K562 (cell line): ENCODE data around the gene KIFC3. TPM values are rescaled to one million over a fixed set of nuclear protein-coding genes. Genes with fewer than 3 reads are reported as not detected.
A peak's percentile ranks its signal among the peaks of the same experiment; 100 is the strongest.

Experiments used
- ATAC-seq: fragments of 200-7000 bp; cut with Tn5 transposase; 3 replicates; pipeline ENCODE4 v1.9.1; 2020; ENCODE audit warnings: moderate library complexity
- BruUV-seq: library from RNA; stranded (reverse); fragments of 400-500 nt; replicated peaks from 2 replicates; lab custom pipeline; 2021; lab: Mats Ljungman, UMichigan
- CTCF ChIA-PET: fragments of 300-600 bp; formaldehyde crosslinking; extraction: SDS; loops from one replicate; lab custom pipeline; 2021; ENCODE audit warnings: low intra/inter-chr PET ratio; lab: Yijun Ruan, JAX
- POLR2A ChIA-PET: fragments of 300-600, 350-650 bp; sonication (Branson Sonifier 250); formaldehyde crosslinking; extraction: SDS; loops from one replicate; lab custom pipeline; 2021; ENCODE audit warnings: antibody characterized with exemption, inconsistent platforms; lab: Yijun Ruan, JAX
- DNase-seq, 4 experiments: peaks; one replicate each; pipeline versions ENCODE4 v3.0.0 to v3.0.0-alpha.2; 2011 to 2018; ENCODE audit warnings: low spot score in 3 of 4, mixed read lengths in 3 of 4; ENCODE audit errors: extremely low read depth in 1 of 4
- FAIRE-seq: peaks from 2 replicates; lab custom pipeline; 2011; peaks lifted over from hg19 to GRCh38; lab: Jason Lieb, UNC
- H2AFZ ChIP-seq: 2 replicates; pipeline ENCODE4 v1.6.0; 2011; ENCODE audit warnings: low read depth, low read length, control low read depth, inconsistent platforms
- H3K27ac ChIP-seq: fragments of 200-600 bp; 3 replicates; pipeline ENCODE4 v1.8.0; 2011; ENCODE audit warnings: low read depth, mild to moderate bottlenecking, control low read depth, inconsistent platforms, low read length, moderate library complexity, mixed read lengths; ENCODE audit errors: extremely low read depth
- H3K27me3 ChIP-seq, 2 experiments: fragments of 300-600 bp in 1 of 2; 2 replicates in 1 of 2; 3 replicates in 1 of 2; pipeline versions ENCODE4 v1.6.0 to v1.8.0; 2011; ENCODE audit warnings: inconsistent platforms in 2 of 2, low read length in 2 of 2, mild to moderate bottlenecking in 1 of 2, mixed read lengths in 1 of 2, moderate library complexity in 1 of 2; ENCODE audit not compliant: control insufficient read depth in 2 of 2, insufficient read depth in 2 of 2
- H3K36me3 ChIP-seq: fragments of 300-600 bp; 3 replicates; pipeline ENCODE4 v1.8.0; 2011; ENCODE audit warnings: mild to moderate bottlenecking, low read length, inconsistent platforms; ENCODE audit not compliant: control insufficient read depth, insufficient read depth
- H3K4me1 ChIP-seq, 2 experiments: fragments of 200-600 bp in 1 of 2; replicated peaks in 1 of 2; 2 replicates in 1 of 2; 3 replicates in 1 of 2; pipeline versions ENCODE4 v1.5.1 to v1.8.0; 2011; ENCODE audit warnings: inconsistent platforms in 2 of 2, low read length in 2 of 2, mild to moderate bottlenecking in 1 of 2, mixed read lengths in 1 of 2, moderate library complexity in 1 of 2; ENCODE audit not compliant: control insufficient read depth in 2 of 2, insufficient read depth in 2 of 2
- H3K4me2 ChIP-seq: 2 replicates; pipeline ENCODE4 v1.6.1; 2011; ENCODE audit warnings: low read length, control low read depth, inconsistent platforms, mixed read lengths; ENCODE audit not compliant: insufficient read depth
- H3K4me3 ChIP-seq: fragments of 200-600 bp; sonication (generic), shearing (Covaris generic); 2 replicates; pipeline ENCODE4 v1.5.1; 2016; ENCODE audit warnings: control low read depth, inconsistent platforms
- H3K79me2 ChIP-seq: fragments of 200-600 bp; 3 replicates; pipeline ENCODE4 v1.8.0; 2011; ENCODE audit warnings: low read length, inconsistent platforms; ENCODE audit not compliant: control insufficient read depth, insufficient read depth
- H3K9ac ChIP-seq, 2 experiments: 2 replicates each; pipeline versions ENCODE4 v1.6.0 to v1.6.1; 2011; ENCODE audit warnings: low read depth in 2 of 2, low read length in 2 of 2, control low read depth in 1 of 2, inconsistent platforms in 1 of 2, mild to moderate bottlenecking in 1 of 2, mixed read lengths in 1 of 2; ENCODE audit not compliant: insufficient read depth in 1 of 2
- H3K9me1 ChIP-seq: one replicate; pipeline ENCODE4 v1.6.0; 2011; ENCODE audit warnings: inconsistent platforms, mild to moderate bottlenecking, low read length, moderate library complexity; ENCODE audit not compliant: control insufficient read depth, insufficient read depth
- H3K9me3 ChIP-seq: replicated peaks from 2 replicates; pipeline ENCODE4 v1.5.1; 2011; ENCODE audit warnings: low read depth, low read length, inconsistent platforms; ENCODE audit not compliant: control insufficient read depth, insufficient read depth
- H4K20me1 ChIP-seq: replicated peaks from 2 replicates; pipeline ENCODE4 v1.6.1; 2011; ENCODE audit warnings: low read length, inconsistent platforms, mixed read lengths; ENCODE audit not compliant: control insufficient read depth, insufficient read depth
- HIVEP1 ChIP-seq: fragments of 250-450 bp; sonication (Bioruptor Pico); IDR thresholded peaks from 2 replicates; pipeline ENCODE4 v1.4.0; 2020; ENCODE audit warnings: mild to moderate bottlenecking
- IFI16 ChIP-seq: fragments of 250-450 bp; sonication (Bioruptor Pico); IDR thresholded peaks from 2 replicates; pipeline ENCODE4 v2.1.2; 2022; ENCODE audit warnings: mild to moderate bottlenecking, inconsistent platforms
- MAX ChIP-seq: sonication (generic); formaldehyde crosslinking; IDR thresholded peaks from 2 replicates; pipeline ENCODE4 v1.9.0; 2022; ENCODE audit warnings: mild to moderate bottlenecking, missing genetic modification reagents
- YY1 ChIP-seq, 3 experiments: IDR thresholded peaks; 2 replicates each; pipeline ENCODE4 v1.6.1; 2011; ENCODE audit warnings: low read length in 2 of 3, mild to moderate bottlenecking in 2 of 3, moderate library complexity in 2 of 3, borderline replicate concordance in 1 of 3, control low read depth in 1 of 3, low read depth in 1 of 3; ENCODE audit not compliant: insufficient read depth in 3 of 3, insufficient replicate concordance in 2 of 3, control insufficient read depth in 1 of 3, insufficient read length in 1 of 3; ENCODE audit errors: extremely low read depth in 1 of 3
- ZBTB8A ChIP-seq: fragments of 450-650 bp; IDR thresholded peaks from 2 replicates; pipeline ENCODE4 v1.6.1; 2018; ENCODE audit warnings: mild to moderate bottlenecking, moderate library complexity; ENCODE audit not compliant: partially characterized antibody
- ZFP36 ChIP-seq: fragments of 150-350 bp; IDR thresholded peaks from 2 replicates; pipeline ENCODE4 v1.6.1; 2018; ENCODE audit warnings: low read length, low read depth; ENCODE audit not compliant: partially characterized antibody
- ZNF133 ChIP-seq: fragments of 250-450 bp; sonication (Bioruptor Pico); IDR thresholded peaks from 2 replicates; pipeline ENCODE4 v1.4.0; 2020; ENCODE audit warnings: mild to moderate bottlenecking
- WGBS: fragments of 100-300 bp; shearing (Covaris generic); methylation state at CpG from one replicate; pipeline ENCODE4 v1.1.6; 2016; ENCODE audit warnings: low coverage, mixed read lengths; ENCODE audit not compliant: insufficient coverage; ENCODE audit errors: missing lambda C conversion rate; 5-methylcytosine and 5-hydroxymethylcytosine counted together
- in situ Hi-C: fragments of 300-500 bp; cut with MboI; formaldehyde crosslinking; loops from 4 replicates; pipeline ENCODE4 v1.15.0; 2018; ENCODE audit warnings: inconsistent platforms, mixed read lengths
- intact Hi-C: fragments of 100-400 bp; cut with micrococcal nuclease; formaldehyde crosslinking; loops from 2 replicates; pipeline ENCODE4 v1.14.2; 2022
- polyA plus RNA-seq, 8 experiments: library from polyadenylated mRNA; depleted of rRNA in 4 of 8; stranded (reverse) in 5 of 8; unstranded in 3 of 8; fragments of >200 nt; fragmentation: Nextera tagmentation in 2 of 8; fragmentation: Illumina TruSeq in 1 of 8; extraction: Ambion mirVana in 2 of 8; extraction: Trizol in 1 of 8; gene quantifications; 2 replicates each; pipeline versions ENCODE4 v1.2.1 to v1.2.3, GENCODE V29; 2011 to 2014; ENCODE audit warnings: inconsistent platforms in 1 of 8, missing spikeins in 1 of 8
- total RNA-seq, 7 experiments: library from RNA; depleted of rRNA in 6 of 7; stranded (reverse); fragments of >200 nt in 6 of 7; fragmentation: Illumina TruSeq in 2 of 7; extraction: Trizol in 2 of 7; gene quantifications; 2 replicates each; pipeline versions ENCODE4 v1.2.1 to v1.2.3, GENCODE V29; 2011 to 2021; ENCODE audit warnings: low replicate concordance in 1 of 7

KIFC3 gene
- total and polyA plus RNA-seq, 9 of the 15 experiments (the other 6 are each of a cell fraction or from before 2014, with no cell fraction given): 0.23 to 105 (median 26.2) TPM

GRCh38 chr16:57749856-57750452, 52.3 kb downstream of the KIFC3 start:
- H3K36me3 ChIP-seq: peaks cover 37% of the 10 kb centered on the region; the same call in 2 of the 3 replicates
- ChIA-PET CTCF (no interaction called here), POLR2A (no interaction called here)
- no peak overlapping the region for H3K4me2 ChIP-seq
- DNase-seq (no peak), ATAC-seq (no peak), FAIRE-seq (no peak)
- no peak overlapping the region for H3K9ac ChIP-seq
- H3K9me1 ChIP-seq: no peaks in the 10 kb centered on the region
- no peak overlapping the region for H3K27ac ChIP-seq
- TF ChIP-seq ZFP36 (peak; percentile 94), IFI16 (CRISPR knock-in tag) (no peak), HIVEP1 (no peak), ZNF133 (no peak), MAX (CRISPR knock-in tag) (no peak), ZBTB8A (no peak), YY1 (IDR thresholded peaks at IDR 0.05; ENCODE audit: borderline replicate concordance in 1 of 3, control insufficient read depth in 1 of 3, extremely low read depth in 1 of 3, insufficient read depth in 3 of 3, insufficient read length in 1 of 3, insufficient replicate concordance in 2 of 3, low read depth in 1 of 3, low read length in 2 of 3) (no peak)
- no peaks in the 10 kb centered on the region for H4K20me1 ChIP-seq
- intact Hi-C loops (no loop called here), in situ Hi-C loops (loop anchor here (10.0 kb wide), 1 partner anchor 255 kb away; the partner anchor contains the start of genes USB1 and ZNF319)
- no peak overlapping the region for H3K4me3 ChIP-seq
- H3K27me3 ChIP-seq: no peaks in the 10 kb centered on the region
- H3K79me2 ChIP-seq: no peaks in the 10 kb centered on the region
- WGBS: 69% methylated on average over 5 of the region's 5 CpGs
- H2AFZ ChIP-seq: no peak overlapping the region
- no peaks in the 10 kb centered on the region for H3K9me3 ChIP-seq
- H3K4me1 ChIP-seq: peaks cover 0 to 13% of the 10 kb centered on the region in 2 experiments; a peak in 1 of 5 replicates
- BruUV-seq: no TSS peak
